SJCRH30 (cell line): ENCODE results near the gene VPS26B. TPM values are rescaled to one million over a fixed set of nuclear protein-coding genes. Genes with fewer than 3 reads are reported as not detected.

Experiments
- DNase-seq, 2 experiments: peaks; one replicate each; pipeline ENCODE4 v3.0.0-alpha.2; 2015 to 2020
- H3K27ac ChIP-seq: fragments of 250-450 bp; sonication (Bioruptor Pico); 2 replicates; pipeline ENCODE4 v1.5.1; 2020; ENCODE audit warnings: mild to moderate bottlenecking, moderate library complexity
- H3K27me3 ChIP-seq: fragments of 250-450 bp; sonication (Bioruptor Pico); 2 replicates; pipeline ENCODE4 v1.5.1; 2020; ENCODE audit warnings: mild to moderate bottlenecking, moderate library complexity
- H3K36me3 ChIP-seq: fragments of 250-450 bp; sonication (Bioruptor Pico); 2 replicates; pipeline ENCODE4 v1.5.1; 2020; ENCODE audit warnings: mild to moderate bottlenecking, moderate library complexity
- H3K4me1 ChIP-seq: fragments of 250-450 bp; sonication (Bioruptor Pico); 2 replicates; pipeline ENCODE4 v1.5.1; 2020; ENCODE audit warnings: mild to moderate bottlenecking, moderate library complexity
- H3K4me3 ChIP-seq: fragments of 250-450 bp; sonication (Bioruptor Pico); 2 replicates; pipeline ENCODE4 v1.5.1; 2020; ENCODE audit warnings: mild to moderate bottlenecking, moderate library complexity
- H3K9me3 ChIP-seq: fragments of 250-450 bp; sonication (Bioruptor Pico); replicated peaks from 2 replicates; pipeline ENCODE4 v1.5.1; 2020; ENCODE audit warnings: mild to moderate bottlenecking, moderate library complexity
- total RNA-seq: library from RNA; depleted of rRNA; stranded (reverse); fragments of >200 nt; shearing (Covaris generic); gene quantifications from 2 replicates; pipeline ENCODE4 v1.2.3, GENCODE V29; 2014

The VPS26B gene
- total RNA-seq, 1 experiment from 2014 or later = 39.1 TPM

GRCh38 chr11:134224710-134225664, 516 bp downstream of the VPS26B start:
- DNase-seq = peak; percentile 38 to 44
- Histone ChIP-seq H3K36me3 (peaks cover 10% of the 10 kb centered on the region), H3K27ac (peak overlapping the region; percentile 17), H3K4me1 (peaks cover 7% of the 10 kb centered on the region), H3K4me3 (peak overlapping the region; percentile 82), H3K9me3 (no peaks in the 10 kb centered on the region), H3K27me3 (no peaks in the 10 kb centered on the region)

- Histone ChIP-seq H3K27ac (no peak overlapping the region), H3K4me1 (peaks cover 12% of the 10 kb centered on the region), H3K27me3 (no peaks in the 10 kb centered on the region), H3K36me3 (peaks cover 2% of the 10 kb centered on the region; the same call in 1 of the 2 replicates), H3K4me3 (no peak overlapping the region), H3K9me3 (no peaks in the 10 kb centered on the region)
- no peak for DNase-seq
Observed at GRCh38 chr11:134226806-134227325, 2.4 kb downstream of the VPS26B start.

- Histone ChIP-seq H3K36me3 (no peaks in the 10 kb centered on the region), H3K27me3 (no peaks in the 10 kb centered on the region), H3K27ac (no peak overlapping the region), H3K4me3 (no peak overlapping the region), H3K4me1 (peaks cover 12% of the 10 kb centered on the region), H3K9me3 (no peaks in the 10 kb centered on the region)
- no peak for DNase-seq
Observed at GRCh38 chr11:134228625-134229024, 4.2 kb downstream of the VPS26B start.

- Histone ChIP-seq H3K9me3 (no peaks in the 10 kb centered on the region), H3K4me3 (no peak overlapping the region), H3K27me3 (no peaks in the 10 kb centered on the region), H3K27ac (no peak overlapping the region), H3K4me1 (peaks cover 12% of the 10 kb centered on the region), H3K36me3 (no peaks in the 10 kb centered on the region)
- no peak for DNase-seq
Observed at GRCh38 chr11:134229126-134229790, 4.8 kb downstream of the VPS26B start.

- no peak overlapping the region for H3K27ac ChIP-seq
- H3K36me3 ChIP-seq = no peaks in the 10 kb centered on the region
- DNase-seq = no peak
- no peak overlapping the region for H3K4me3 ChIP-seq
- H3K27me3 ChIP-seq = no peaks in the 10 kb centered on the region
- H3K4me1 ChIP-seq = peaks cover 12% of the 10 kb centered on the region
- no peaks in the 10 kb centered on the region for H3K9me3 ChIP-seq
Observed at GRCh38 chr11:134230339-134230738, 5.9 kb downstream of the VPS26B start.

GRCh38 chr11:134231958-134232659, 7.6 kb downstream of the VPS26B start:
- no peak overlapping the region for H3K4me3 ChIP-seq
- DNase-seq = no peak
- H3K36me3 ChIP-seq = no peaks in the 10 kb centered on the region
- H3K9me3 ChIP-seq = no peaks in the 10 kb centered on the region
- H3K27ac ChIP-seq = no peak overlapping the region
- peaks cover 8% of the 10 kb centered on the region; the same call in 1 of the 2 replicates for H3K4me1 ChIP-seq
- H3K27me3 ChIP-seq = no peaks in the 10 kb centered on the region

GRCh38 chr11:134233729-134234179, 9.3 kb downstream of the VPS26B start:
- H3K4me3 ChIP-seq = no peak overlapping the region
- H3K9me3 ChIP-seq = no peaks in the 10 kb centered on the region
- no peaks in the 10 kb centered on the region for H3K27me3 ChIP-seq
- H3K4me1 ChIP-seq = peaks cover 8% of the 10 kb centered on the region; the same call in 1 of the 2 replicates
- no peak overlapping the region for H3K27ac ChIP-seq
- DNase-seq = no peak
- H3K36me3 ChIP-seq = no peaks in the 10 kb centered on the region

- H3K27ac ChIP-seq = no peak overlapping the region
- no peak overlapping the region for H3K4me3 ChIP-seq
- no peaks in the 10 kb centered on the region; the same call in 1 of the 2 replicates for H3K36me3 ChIP-seq
- H3K4me1 ChIP-seq = peaks cover under 1% of the 10 kb centered on the region; the same call in 1 of the 2 replicates
- DNase-seq = no peak
- no peaks in the 10 kb centered on the region for H3K9me3 ChIP-seq
- no peaks in the 10 kb centered on the region for H3K27me3 ChIP-seq
Observed at GRCh38 chr11:134235399-134235798, 10.9 kb downstream of the VPS26B start.

GRCh38 chr11:134236834-134237556, 12.5 kb downstream of the VPS26B start:
- no peak for DNase-seq
- Histone ChIP-seq H3K4me3 (no peak overlapping the region), H3K27ac (no peak overlapping the region), H3K36me3 (no peaks in the 10 kb centered on the region; the same call in 1 of the 2 replicates), H3K4me1 (no peaks in the 10 kb centered on the region), H3K27me3 (no peaks in the 10 kb centered on the region), H3K9me3 (no peaks in the 10 kb centered on the region)

GRCh38 chr11:134237557-134237922, 13.1 kb downstream of the VPS26B start:
- no peaks in the 10 kb centered on the region for H3K4me1 ChIP-seq
- H3K36me3 ChIP-seq = no peaks in the 10 kb centered on the region; the same call in 1 of the 2 replicates
- DNase-seq = no peak
- H3K9me3 ChIP-seq = no peaks in the 10 kb centered on the region
- no peak overlapping the region for H3K27ac ChIP-seq
- H3K4me3 ChIP-seq = no peak overlapping the region
- H3K27me3 ChIP-seq = no peaks in the 10 kb centered on the region

- no peak overlapping the region for H3K4me3 ChIP-seq
- peaks cover 8% of the 10 kb centered on the region; the same call in 1 of the 2 replicates for H3K36me3 ChIP-seq
- no peaks in the 10 kb centered on the region for H3K4me1 ChIP-seq
- H3K27me3 ChIP-seq = no peaks in the 10 kb centered on the region
- H3K27ac ChIP-seq = no peak overlapping the region
- DNase-seq = no peak
- no peaks in the 10 kb centered on the region for H3K9me3 ChIP-seq
Observed at GRCh38 chr11:134238956-134239355, 14.5 kb downstream of the VPS26B start.

- Histone ChIP-seq H3K27ac (no peak overlapping the region), H3K27me3 (no peaks in the 10 kb centered on the region), H3K36me3 (peaks cover 8% of the 10 kb centered on the region; the same call in 1 of the 2 replicates), H3K9me3 (no peaks in the 10 kb centered on the region), H3K4me3 (no peak overlapping the region), H3K4me1 (no peaks in the 10 kb centered on the region)
- no peak for DNase-seq
Observed at GRCh38 chr11:134240592-134240991, 16.1 kb downstream of the VPS26B start.

GRCh38 chr11:134242376-134242775, 17.9 kb downstream of the VPS26B start:
- H3K36me3 ChIP-seq = peaks cover 8% of the 10 kb centered on the region; the same call in 1 of the 2 replicates
- no peaks in the 10 kb centered on the region for H3K27me3 ChIP-seq
- H3K4me1 ChIP-seq = no peaks in the 10 kb centered on the region
- DNase-seq = no peak
- H3K27ac ChIP-seq = no peak overlapping the region
- no peaks in the 10 kb centered on the region for H3K9me3 ChIP-seq
- no peak overlapping the region for H3K4me3 ChIP-seq

GRCh38 chr11:134243913-134244312, 19.4 kb downstream of the VPS26B start:
- Histone ChIP-seq H3K4me3 (no peak overlapping the region), H3K27ac (no peak overlapping the region), H3K36me3 (peaks cover 14% of the 10 kb centered on the region), H3K4me1 (no peaks in the 10 kb centered on the region), H3K27me3 (no peaks in the 10 kb centered on the region), H3K9me3 (no peaks in the 10 kb centered on the region)
- DNase-seq = no peak
